ENCODE data around the gene DOK4.
"Not testable (repeated sequence)": the region's sequence is repeated elsewhere in the genome, so short reads cannot be mapped to it uniquely, and the experiment has no call there.

Gene DOK4

DNA sequence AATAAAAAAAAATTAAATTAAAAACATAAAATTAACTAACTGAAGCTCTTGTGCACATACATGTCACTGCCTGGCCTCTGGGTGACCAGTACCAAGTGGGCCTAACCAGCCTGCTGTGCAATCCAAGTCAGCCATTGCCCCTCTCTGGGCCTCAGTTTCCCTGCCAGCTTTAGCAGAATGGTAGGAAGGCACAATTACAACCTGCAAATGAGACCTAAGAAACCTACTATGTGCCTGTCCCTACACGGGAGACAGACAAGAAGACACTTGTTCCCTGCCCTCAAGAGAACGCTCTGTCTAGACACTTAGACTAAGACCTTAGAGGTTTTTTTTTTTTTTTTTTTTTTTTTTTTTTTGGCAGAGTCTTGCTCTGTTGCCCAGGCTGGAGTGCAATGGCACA lies 40.8 kb downstream of the DOK4 start:
- no peak overlapping the region for H3K4me3 ChIP-seq (ENCODE audit: low read depth, low read length)
- no peaks in the 10 kb centered on the region for H3K36me3 ChIP-seq (ENCODE audit: control insufficient read depth, insufficient read depth, low read length)
- H3K4me1 ChIP-seq: peaks cover 14% of the 10 kb centered on the region
- H3K4me2 ChIP-seq (ENCODE audit: low read length): no peak overlapping the region
- no peak overlapping the region for H3K27ac ChIP-seq
- TF ChIP-seq, protein P1, sequence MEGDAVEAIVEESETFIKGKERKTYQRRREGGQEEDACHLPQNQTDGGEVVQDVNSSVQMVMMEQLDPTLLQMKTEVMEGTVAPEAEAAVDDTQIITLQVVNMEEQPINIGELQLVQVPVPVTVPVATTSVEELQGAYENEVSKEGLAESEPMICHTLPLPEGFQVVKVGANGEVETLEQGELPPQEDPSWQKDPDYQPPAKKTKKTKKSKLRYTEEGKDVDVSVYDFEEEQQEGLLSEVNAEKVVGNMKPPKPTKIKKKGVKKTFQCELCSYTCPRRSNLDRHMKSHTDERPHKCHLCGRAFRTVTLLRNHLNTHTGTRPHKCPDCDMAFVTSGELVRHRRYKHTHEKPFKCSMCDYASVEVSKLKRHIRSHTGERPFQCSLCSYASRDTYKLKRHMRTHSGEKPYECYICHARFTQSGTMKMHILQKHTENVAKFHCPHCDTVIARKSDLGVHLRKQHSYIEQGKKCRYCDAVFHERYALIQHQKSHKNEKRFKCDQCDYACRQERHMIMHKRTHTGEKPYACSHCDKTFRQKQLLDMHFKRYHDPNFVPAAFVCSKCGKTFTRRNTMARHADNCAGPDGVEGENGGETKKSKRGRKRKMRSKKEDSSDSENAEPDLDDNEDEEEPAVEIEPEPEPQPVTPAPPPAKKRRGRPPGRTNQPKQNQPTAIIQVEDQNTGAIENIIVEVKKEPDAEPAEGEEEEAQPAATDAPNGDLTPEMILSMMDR (IDR thresholded peaks at IDR 0.05): no peak
- no peaks in the 10 kb centered on the region for H3K27me3 ChIP-seq (ENCODE audit: control insufficient read depth, insufficient read depth, low read length)
- H3K9ac ChIP-seq: no peak overlapping the region
- H3K9me3 ChIP-seq (ENCODE audit: control insufficient read depth, low read length): no peaks in the 10 kb centered on the region
- H2AFZ ChIP-seq: no peak overlapping the region
- peaks cover 37% of the 10 kb centered on the region for H3K79me2 ChIP-seq

DNA sequence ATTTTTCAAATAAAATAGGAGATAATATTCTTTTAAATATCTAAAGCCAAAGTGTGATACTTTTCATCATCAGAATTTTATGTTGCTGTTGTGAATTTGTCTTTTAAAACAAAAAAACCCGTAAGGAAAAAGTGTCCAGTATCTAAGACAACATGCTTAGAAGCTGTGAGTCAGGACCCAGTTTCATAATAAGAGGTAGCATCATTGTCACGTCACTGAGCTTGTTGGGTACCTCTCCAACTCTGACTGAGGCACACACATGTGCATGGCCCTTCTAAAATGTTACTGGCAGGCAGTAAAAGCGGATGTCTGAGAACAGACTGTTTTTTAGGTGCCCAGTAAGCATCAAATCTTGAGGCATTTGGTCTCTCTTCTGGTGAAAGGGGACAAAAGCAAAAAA lies 41.6 kb downstream of the DOK4 start:
- peaks cover 14% of the 10 kb centered on the region for H3K4me1 ChIP-seq
- H3K27ac ChIP-seq: no peak overlapping the region
- TF ChIP-seq, protein P1 (IDR thresholded peaks at IDR 0.05): no peak
- H3K27me3 ChIP-seq (ENCODE audit: control insufficient read depth, insufficient read depth, low read length): no peaks in the 10 kb centered on the region
- no peak overlapping the region for H3K4me2 ChIP-seq (ENCODE audit: low read length)
- no peak overlapping the region for H2AFZ ChIP-seq
- no peaks in the 10 kb centered on the region for H3K9me3 ChIP-seq (ENCODE audit: control insufficient read depth, low read length)
- H3K36me3 ChIP-seq (ENCODE audit: control insufficient read depth, insufficient read depth, low read length): no peaks in the 10 kb centered on the region
- H3K9ac ChIP-seq: no peak overlapping the region
- H3K4me3 ChIP-seq (ENCODE audit: low read depth, low read length): no peak overlapping the region
- peaks cover 37% of the 10 kb centered on the region for H3K79me2 ChIP-seq

DNA sequence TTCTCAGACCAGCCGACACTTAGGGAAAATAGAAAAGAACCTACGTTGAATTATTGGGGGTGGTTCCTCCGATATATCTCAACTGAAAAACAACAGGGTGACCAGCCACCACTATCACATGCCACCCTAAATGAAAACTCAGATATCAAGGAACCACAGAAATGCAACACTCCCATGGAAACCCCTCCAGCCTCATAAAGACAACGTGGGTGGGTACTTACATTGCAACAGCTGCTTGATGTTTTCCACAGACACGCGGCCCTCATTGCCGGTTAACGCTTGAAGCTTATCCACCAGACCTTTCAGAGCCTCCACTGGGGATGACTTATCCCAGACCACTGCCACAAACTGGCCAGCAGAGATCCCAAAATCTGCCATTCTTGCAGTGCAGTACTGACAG lies 45.7 kb downstream of the DOK4 start:
- not testable (repeated sequence) for H3K27me3 ChIP-seq (ENCODE audit: control insufficient read depth, insufficient read depth, low read length); H3K4me2 ChIP-seq (ENCODE audit: low read length); H3K27ac ChIP-seq; H3K4me3 ChIP-seq (ENCODE audit: low read depth, low read length); H3K9ac ChIP-seq; H2AFZ ChIP-seq; H3K36me3 ChIP-seq (ENCODE audit: control insufficient read depth, insufficient read depth, low read length); H3K4me1 ChIP-seq; H3K9me3 ChIP-seq (ENCODE audit: control insufficient read depth, low read length)
- H3K79me2 ChIP-seq: peaks cover 18% of the 10 kb centered on the region

DNA sequence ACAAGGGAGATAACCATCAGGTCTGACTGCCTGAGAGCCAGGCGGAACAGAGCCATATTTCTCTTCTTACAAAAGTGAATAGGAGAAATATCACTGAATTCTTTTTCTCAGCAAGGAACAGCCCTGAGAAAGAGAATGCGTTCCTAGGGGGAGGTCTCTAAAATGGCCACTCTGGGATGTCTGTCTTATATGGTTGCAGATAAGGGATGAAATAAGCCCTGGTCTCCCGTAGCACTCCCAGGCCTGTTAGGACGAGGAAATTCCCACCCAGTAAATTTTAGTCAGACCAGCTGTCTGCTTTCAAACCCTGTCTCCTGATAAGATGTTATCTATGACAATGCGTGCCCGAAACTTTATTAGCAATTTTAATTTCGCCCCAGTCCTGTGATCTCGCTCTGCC lies 46.3 kb downstream of the DOK4 start:
- not testable (repeated sequence) for H3K9ac ChIP-seq; H3K36me3 ChIP-seq (ENCODE audit: control insufficient read depth, insufficient read depth, low read length); H3K4me3 ChIP-seq (ENCODE audit: low read depth, low read length); H2AFZ ChIP-seq; H3K27ac ChIP-seq; H3K27me3 ChIP-seq (ENCODE audit: control insufficient read depth, insufficient read depth, low read length); H3K9me3 ChIP-seq (ENCODE audit: control insufficient read depth, low read length); H3K4me1 ChIP-seq; H3K4me2 ChIP-seq (ENCODE audit: low read length)
- H3K79me2 ChIP-seq: peaks cover 15% of the 10 kb centered on the region

DNA sequence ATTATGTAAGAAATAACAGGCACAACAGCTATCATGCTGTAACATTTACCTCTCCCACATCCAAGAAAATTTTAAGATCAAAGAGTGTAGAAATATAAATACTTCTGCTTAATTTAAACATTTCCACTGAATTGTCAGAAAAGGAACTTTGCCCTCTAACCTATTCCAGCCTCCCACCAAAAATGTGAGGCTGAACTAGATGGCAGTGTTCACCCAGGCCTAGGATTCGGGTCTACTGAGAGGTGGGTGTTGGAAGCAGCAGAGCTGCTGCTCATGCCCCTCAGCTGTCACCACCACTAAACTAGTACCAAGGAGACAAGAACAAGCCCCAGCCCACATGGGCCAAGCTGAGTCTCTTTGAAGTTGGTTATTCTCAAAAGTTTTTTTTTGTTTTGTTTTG lies 50.5 kb downstream of the DOK4 start:
- TF ChIP-seq, protein P1 (IDR thresholded peaks at IDR 0.05): no peak
- Histone ChIP-seq H2AFZ (no peak overlapping the region), H3K4me2 (ENCODE audit: low read length) (no peak overlapping the region), H3K9ac (no peak overlapping the region), H3K9me3 (ENCODE audit: control insufficient read depth, low read length) (no peaks in the 10 kb centered on the region), H3K27ac (no peak overlapping the region), H3K4me1 (no peaks in the 10 kb centered on the region), H3K4me3 (ENCODE audit: low read depth, low read length) (no peak overlapping the region), H3K27me3 (ENCODE audit: control insufficient read depth, insufficient read depth, low read length) (no peaks in the 10 kb centered on the region), H3K36me3 (ENCODE audit: control insufficient read depth, insufficient read depth, low read length) (no peaks in the 10 kb centered on the region), H3K79me2 (no peaks in the 10 kb centered on the region)

DNA sequence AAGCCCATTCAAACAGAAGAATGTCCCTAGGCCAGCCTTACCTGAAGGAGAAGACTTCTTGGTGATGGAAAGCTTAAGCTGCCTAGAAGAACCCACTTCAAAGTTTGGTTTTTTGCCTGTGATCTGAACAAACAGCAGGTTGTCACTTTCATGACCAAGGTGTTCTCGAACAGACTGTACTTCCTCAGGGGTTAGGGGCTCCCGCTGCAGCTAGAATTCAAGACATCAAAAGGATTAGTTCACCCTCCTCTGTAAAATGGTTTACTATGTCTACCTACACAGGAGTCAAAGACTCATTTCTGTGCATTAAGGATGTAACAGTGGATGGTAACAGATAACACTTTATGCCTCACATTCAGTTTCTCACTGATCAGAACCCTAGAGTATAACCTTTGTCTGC lies 52.3 kb downstream of the DOK4 start:
- no peak overlapping the region for H2AFZ ChIP-seq
- no peak overlapping the region for H3K27ac ChIP-seq
- no peaks in the 10 kb centered on the region for H3K4me1 ChIP-seq
- no peaks in the 10 kb centered on the region for H3K79me2 ChIP-seq
- H3K9me3 ChIP-seq (ENCODE audit: control insufficient read depth, low read length): no peaks in the 10 kb centered on the region
- no peaks in the 10 kb centered on the region for H3K36me3 ChIP-seq (ENCODE audit: control insufficient read depth, insufficient read depth, low read length)
- TF ChIP-seq, protein P1 (IDR thresholded peaks at IDR 0.05): no peak
- H3K4me2 ChIP-seq (ENCODE audit: low read length): no peak overlapping the region
- H3K27me3 ChIP-seq (ENCODE audit: control insufficient read depth, insufficient read depth, low read length): no peaks in the 10 kb centered on the region
- no peak overlapping the region for H3K4me3 ChIP-seq (ENCODE audit: low read depth, low read length)
- H3K9ac ChIP-seq: no peak overlapping the region
